HepG2 (cell line): ENCODE results near the gene TRPC1. TPM values are rescaled to one million over a fixed set of nuclear protein-coding genes. Genes with fewer than 3 reads are reported as not detected.

Experiments
- ATAC-seq: fragments of 200-7000 bp; cut with Tn5 transposase; 3 replicates; pipeline ENCODE4 v1.9.1; 2020; ENCODE audit warnings: mild to moderate bottlenecking, moderate library complexity
- BruUV-seq: library from RNA; stranded (reverse); fragments of 400-500 nt; replicated peaks from 2 replicates; lab custom pipeline; 2021; lab: Mats Ljungman, UMichigan
- CTCF ChIA-PET: fragments of 300-600 bp; formaldehyde crosslinking; extraction: SDS; loops from one replicate; lab custom pipeline; 2021; ENCODE audit warnings: low total read pairs, inconsistent platforms, low intra/inter-chr PET ratio; lab: Yijun Ruan, JAX
- POLR2A ChIA-PET: fragments of 350-600 bp; sonication (Branson Sonifier 250); formaldehyde crosslinking; loops from one replicate; lab custom pipeline; 2020; ENCODE audit warnings: antibody characterized with exemption, inconsistent platforms; lab: Yijun Ruan, JAX
- DNase-seq: peaks from one replicate; pipeline ENCODE4 v3.0.0-alpha.2; 2015; ENCODE audit warnings: low spot score
- FAIRE-seq: peaks from 3 replicates; lab custom pipeline; 2011; peaks lifted over from hg19 to GRCh38; lab: Jason Lieb, UNC
- H2AFZ ChIP-seq: one replicate; pipeline ENCODE4 v1.6.1; 2011; ENCODE audit warnings: low read length, inconsistent platforms
- H3K27ac ChIP-seq: fragments of 300-600 bp; 3 replicates; pipeline ENCODE4 v1.8.0; 2011; ENCODE audit warnings: mixed run types, mild to moderate bottlenecking, mixed read lengths, low read length, inconsistent platforms; ENCODE audit not compliant: insufficient read depth; ENCODE audit errors: extremely low read length
- H3K27me3 ChIP-seq, 2 experiments: fragments of 200-600 bp in 1 of 2; 2 replicates in 1 of 2; 3 replicates in 1 of 2; pipeline versions ENCODE4 v1.6.0 to v1.8.0; 2011; ENCODE audit warnings: low read length in 2 of 2, mild to moderate bottlenecking in 2 of 2, moderate library complexity in 2 of 2, inconsistent platforms in 1 of 2; ENCODE audit not compliant: insufficient read depth in 2 of 2, control insufficient read depth in 1 of 2
- H3K36me3 ChIP-seq, 2 experiments: fragments of 200-600 bp in 1 of 2; replicated peaks in 1 of 2; 2 replicates in 1 of 2; 3 replicates in 1 of 2; pipeline versions ENCODE4 v1.5.1 to v1.8.0; 2011; ENCODE audit warnings: low read length in 2 of 2, inconsistent platforms in 1 of 2; ENCODE audit not compliant: insufficient read depth in 2 of 2, control insufficient read depth in 1 of 2
- H3K4me1 ChIP-seq: 2 replicates; pipeline ENCODE4 v1.5.1; 2012; ENCODE audit warnings: low read length, inconsistent platforms; ENCODE audit not compliant: insufficient read depth
- H3K4me2 ChIP-seq: 2 replicates; pipeline ENCODE4 v1.6.0; 2011; ENCODE audit warnings: low read depth, low read length, inconsistent platforms
- H3K4me3 ChIP-seq, 3 experiments: fragments of 200-600 bp in 1 of 3; sonication (generic), shearing (Covaris generic) in 1 of 3; replicated peaks in 1 of 3; 2 replicates each; pipeline ENCODE4 v1.5.1; 2011 to 2016; ENCODE audit warnings: low read length in 3 of 3, inconsistent platforms in 2 of 3, low read depth in 2 of 3, mild to moderate bottlenecking in 2 of 3, control low read depth in 1 of 3, mixed read lengths in 1 of 3; ENCODE audit not compliant: insufficient read depth in 1 of 3
- H3K79me2 ChIP-seq: one replicate; pipeline ENCODE4 v1.6.1; 2011; ENCODE audit warnings: low read length, inconsistent platforms; ENCODE audit not compliant: insufficient read depth
- H3K9ac ChIP-seq: 2 replicates; pipeline ENCODE4 v1.6.0; 2011; ENCODE audit warnings: mild to moderate bottlenecking, low read depth, low read length, inconsistent platforms; ENCODE audit not compliant: insufficient read depth
- H3K9me3 ChIP-seq: 2 replicates; pipeline ENCODE4 v1.5.1; 2012; ENCODE audit warnings: mild to moderate bottlenecking, low read length
- H4K20me1 ChIP-seq: 2 replicates; pipeline ENCODE4 v1.6.0; 2011; ENCODE audit warnings: inconsistent platforms, mild to moderate bottlenecking, low read length, moderate library complexity; ENCODE audit not compliant: insufficient read depth
- AGO1 ChIP-seq: fragments of 200-400 bp; formaldehyde crosslinking; IDR thresholded peaks from 2 replicates; pipeline ENCODE4 v1.6.1; 2017; ENCODE audit warnings: mild to moderate bottlenecking, low read depth, low read length, moderate library complexity; ENCODE audit not compliant: poor library complexity, severe bottlenecking
- MED8 ChIP-seq: sonication (generic); formaldehyde crosslinking; IDR thresholded peaks from 2 replicates; pipeline ENCODE4 v1.8.1; 2023; ENCODE audit warnings: mild to moderate bottlenecking, missing genetic modification reagents; ENCODE audit not compliant: insufficient replicate concordance
- ZNF652 ChIP-seq: IDR thresholded peaks from 2 replicates; pipeline ENCODE4 v1.6.1; 2016; ENCODE audit warnings: low read depth, borderline replicate concordance
- WGBS: methylation state at CpG from one replicate; pipeline ENCODE4 v1.1.6; 2017; ENCODE audit warnings: low lambda C conversion rate; 5-methylcytosine and 5-hydroxymethylcytosine counted together
- in situ Hi-C: cut with HindIII; loops from 2 replicates; pipeline ENCODE4 v1.10.0; 2017; ENCODE audit warnings: low pct_unique_long_range_greater_than_20kb; ENCODE audit not compliant: extremely low pct_ligation_motif_present
- intact Hi-C: fragments of 100-400 bp; cut with micrococcal nuclease; formaldehyde crosslinking; loops from one replicate; pipeline ENCODE4 v1.10.0; 2022; ENCODE audit not compliant: unreplicated experiment
- polyA plus RNA-seq, 8 experiments: library from polyadenylated mRNA; depleted of rRNA in 3 of 8; stranded (reverse) in 7 of 8; unstranded in 1 of 8; fragments of >200 nt; fragmentation: Illumina TruSeq in 4 of 8; extraction: Trizol in 4 of 8; gene quantifications; 2 replicates each; pipeline versions ENCODE4 v1.2.1 to v1.2.3, GENCODE V29; 2011 to 2016; ENCODE audit warnings: low read depth in 4 of 8, missing spikeins in 1 of 8, mixed read lengths in 1 of 8; ENCODE audit not compliant: insufficient read depth in 1 of 8
- total RNA-seq, 5 experiments: library from RNA; depleted of rRNA; stranded (reverse); fragments of >200 nt; fragmentation: Illumina TruSeq; extraction: Trizol; gene quantifications; 2 replicates each; pipeline ENCODE4 v1.2.3, GENCODE V29; 2016; ENCODE audit warnings: low read depth in 1 of 5
- TF ChIP-seq, protein P1 (sequence below): IDR thresholded peaks from 2 replicates; pipeline ENCODE4 v1.6.1; 2016; ENCODE audit warnings: missing compliant biosample characterization, missing genetic modification reagents, borderline replicate concordance
- TF ChIP-seq, protein P2 (sequence below): IDR thresholded peaks from 2 replicates; pipeline ENCODE4 v1.6.1; 2016; ENCODE audit warnings: low read depth, missing genetic modification reagents, missing compliant biosample characterization
- TF ChIP-seq, protein P3 (sequence below): sonication (generic); formaldehyde crosslinking; IDR thresholded peaks from 2 replicates; pipeline ENCODE4 v1.4.0; 2020; ENCODE audit warnings: missing genetic modification reagents, borderline replicate concordance
- TF ChIP-seq, protein P4 (sequence below): sonication (generic); formaldehyde crosslinking; IDR thresholded peaks from 2 replicates; pipeline ENCODE4 v1.5.0; 2020; ENCODE audit warnings: mild to moderate bottlenecking, missing genetic modification reagents

Gene TRPC1
- total and polyA plus RNA-seq, 2 of the 13 experiments (the other 11 are each of a cell fraction or from before 2014, with no cell fraction given), result 10.8 to 13.1 TPM

DNA sequence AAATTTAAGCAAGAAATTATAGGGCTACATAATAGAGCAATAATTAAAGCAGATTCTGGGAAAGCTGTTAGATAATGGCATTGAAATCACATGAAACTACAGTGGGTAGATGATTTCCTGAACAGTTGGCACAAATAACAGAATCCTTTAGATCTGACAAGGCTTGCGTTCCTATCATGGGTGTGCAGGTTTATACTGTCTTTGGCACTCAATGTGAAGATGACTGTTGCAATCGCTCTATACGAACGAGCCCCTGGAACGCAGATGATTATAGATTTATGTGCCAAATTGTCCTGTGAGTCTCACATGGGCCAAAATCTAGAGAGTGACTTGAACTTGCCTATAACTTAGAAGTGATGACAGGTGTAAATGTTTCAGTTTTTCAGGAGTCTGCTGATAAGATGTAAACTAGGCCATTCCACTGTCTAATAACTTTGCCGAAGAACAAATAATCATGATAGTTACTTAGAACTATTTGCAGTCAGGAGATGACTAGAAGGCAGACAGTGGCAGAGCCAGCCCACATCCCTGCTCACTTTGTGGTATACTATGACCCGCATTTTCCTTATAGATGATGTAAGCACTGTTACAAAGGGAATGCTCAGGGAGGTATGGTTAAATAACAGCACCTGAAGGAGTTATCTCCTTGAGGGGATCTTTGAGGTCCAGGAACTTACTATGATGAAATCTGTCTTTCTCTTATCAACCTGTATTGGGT lies 30.5 kb upstream of the TRPC1 start:
- ATAC-seq, result no peak
- Histone ChIP-seq H2AFZ (no peak overlapping the region), H3K27me3 (no peaks in the 10 kb centered on the region), H3K4me2 (no peak overlapping the region), H4K20me1 (no peaks in the 10 kb centered on the region), H3K4me3 (no peak overlapping the region), H3K36me3 (0 out of 5 replicates have a peak, but pooled peaks cover 0 to 5% of the 10 kb centered on the region in 2 experiments), H3K79me2 (no peaks in the 10 kb centered on the region), H3K4me1 (no peaks in the 10 kb centered on the region), H3K9me3 (no peaks in the 10 kb centered on the region), H3K9ac (no peak overlapping the region), H3K27ac (no peak overlapping the region)
- ChIA-PET POLR2A (no interaction called here), CTCF (no interaction called here)
- no TSS peak for BruUV-seq
- DNase-seq, result no peak
- intact Hi-C loops (no loop called here), in situ Hi-C loops (no loop called here)
- no peak for FAIRE-seq
- 86% methylated on average over 7 of the region's 7 CpGs for WGBS
- TF ChIP-seq, protein P1, sequence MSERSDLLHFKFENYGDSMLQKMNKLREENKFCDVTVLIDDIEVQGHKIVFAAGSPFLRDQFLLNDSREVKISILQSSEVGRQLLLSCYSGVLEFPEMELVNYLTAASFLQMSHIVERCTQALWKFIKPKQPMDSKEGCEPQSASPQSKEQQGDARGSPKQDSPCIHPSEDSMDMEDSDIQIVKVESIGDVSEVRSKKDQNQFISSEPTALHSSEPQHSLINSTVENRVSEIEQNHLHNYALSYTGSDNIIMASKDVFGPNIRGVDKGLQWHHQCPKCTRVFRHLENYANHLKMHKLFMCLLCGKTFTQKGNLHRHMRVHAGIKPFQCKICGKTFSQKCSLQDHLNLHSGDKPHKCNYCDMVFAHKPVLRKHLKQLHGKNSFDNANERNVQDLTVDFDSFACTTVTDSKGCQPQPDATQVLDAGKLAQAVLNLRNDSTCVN, result no peak
- TF ChIP-seq, protein P2, sequence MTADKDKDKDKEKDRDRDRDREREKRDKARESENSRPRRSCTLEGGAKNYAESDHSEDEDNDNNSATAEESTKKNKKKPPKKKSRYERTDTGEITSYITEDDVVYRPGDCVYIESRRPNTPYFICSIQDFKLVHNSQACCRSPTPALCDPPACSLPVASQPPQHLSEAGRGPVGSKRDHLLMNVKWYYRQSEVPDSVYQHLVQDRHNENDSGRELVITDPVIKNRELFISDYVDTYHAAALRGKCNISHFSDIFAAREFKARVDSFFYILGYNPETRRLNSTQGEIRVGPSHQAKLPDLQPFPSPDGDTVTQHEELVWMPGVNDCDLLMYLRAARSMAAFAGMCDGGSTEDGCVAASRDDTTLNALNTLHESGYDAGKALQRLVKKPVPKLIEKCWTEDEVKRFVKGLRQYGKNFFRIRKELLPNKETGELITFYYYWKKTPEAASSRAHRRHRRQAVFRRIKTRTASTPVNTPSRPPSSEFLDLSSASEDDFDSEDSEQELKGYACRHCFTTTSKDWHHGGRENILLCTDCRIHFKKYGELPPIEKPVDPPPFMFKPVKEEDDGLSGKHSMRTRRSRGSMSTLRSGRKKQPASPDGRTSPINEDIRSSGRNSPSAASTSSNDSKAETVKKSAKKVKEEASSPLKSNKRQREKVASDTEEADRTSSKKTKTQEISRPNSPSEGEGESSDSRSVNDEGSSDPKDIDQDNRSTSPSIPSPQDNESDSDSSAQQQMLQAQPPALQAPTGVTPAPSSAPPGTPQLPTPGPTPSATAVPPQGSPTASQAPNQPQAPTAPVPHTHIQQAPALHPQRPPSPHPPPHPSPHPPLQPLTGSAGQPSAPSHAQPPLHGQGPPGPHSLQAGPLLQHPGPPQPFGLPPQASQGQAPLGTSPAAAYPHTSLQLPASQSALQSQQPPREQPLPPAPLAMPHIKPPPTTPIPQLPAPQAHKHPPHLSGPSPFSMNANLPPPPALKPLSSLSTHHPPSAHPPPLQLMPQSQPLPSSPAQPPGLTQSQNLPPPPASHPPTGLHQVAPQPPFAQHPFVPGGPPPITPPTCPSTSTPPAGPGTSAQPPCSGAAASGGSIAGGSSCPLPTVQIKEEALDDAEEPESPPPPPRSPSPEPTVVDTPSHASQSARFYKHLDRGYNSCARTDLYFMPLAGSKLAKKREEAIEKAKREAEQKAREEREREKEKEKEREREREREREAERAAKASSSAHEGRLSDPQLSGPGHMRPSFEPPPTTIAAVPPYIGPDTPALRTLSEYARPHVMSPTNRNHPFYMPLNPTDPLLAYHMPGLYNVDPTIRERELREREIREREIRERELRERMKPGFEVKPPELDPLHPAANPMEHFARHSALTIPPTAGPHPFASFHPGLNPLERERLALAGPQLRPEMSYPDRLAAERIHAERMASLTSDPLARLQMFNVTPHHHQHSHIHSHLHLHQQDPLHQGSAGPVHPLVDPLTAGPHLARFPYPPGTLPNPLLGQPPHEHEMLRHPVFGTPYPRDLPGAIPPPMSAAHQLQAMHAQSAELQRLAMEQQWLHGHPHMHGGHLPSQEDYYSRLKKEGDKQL (CRISPR knock-in tag), result no peak
- TF ChIP-seq MED8 (CRISPR knock-in tag) (no peak), ZNF652 (CRISPR knock-in tag) (no peak), AGO1 (no peak)
- TF ChIP-seq, protein P3, sequence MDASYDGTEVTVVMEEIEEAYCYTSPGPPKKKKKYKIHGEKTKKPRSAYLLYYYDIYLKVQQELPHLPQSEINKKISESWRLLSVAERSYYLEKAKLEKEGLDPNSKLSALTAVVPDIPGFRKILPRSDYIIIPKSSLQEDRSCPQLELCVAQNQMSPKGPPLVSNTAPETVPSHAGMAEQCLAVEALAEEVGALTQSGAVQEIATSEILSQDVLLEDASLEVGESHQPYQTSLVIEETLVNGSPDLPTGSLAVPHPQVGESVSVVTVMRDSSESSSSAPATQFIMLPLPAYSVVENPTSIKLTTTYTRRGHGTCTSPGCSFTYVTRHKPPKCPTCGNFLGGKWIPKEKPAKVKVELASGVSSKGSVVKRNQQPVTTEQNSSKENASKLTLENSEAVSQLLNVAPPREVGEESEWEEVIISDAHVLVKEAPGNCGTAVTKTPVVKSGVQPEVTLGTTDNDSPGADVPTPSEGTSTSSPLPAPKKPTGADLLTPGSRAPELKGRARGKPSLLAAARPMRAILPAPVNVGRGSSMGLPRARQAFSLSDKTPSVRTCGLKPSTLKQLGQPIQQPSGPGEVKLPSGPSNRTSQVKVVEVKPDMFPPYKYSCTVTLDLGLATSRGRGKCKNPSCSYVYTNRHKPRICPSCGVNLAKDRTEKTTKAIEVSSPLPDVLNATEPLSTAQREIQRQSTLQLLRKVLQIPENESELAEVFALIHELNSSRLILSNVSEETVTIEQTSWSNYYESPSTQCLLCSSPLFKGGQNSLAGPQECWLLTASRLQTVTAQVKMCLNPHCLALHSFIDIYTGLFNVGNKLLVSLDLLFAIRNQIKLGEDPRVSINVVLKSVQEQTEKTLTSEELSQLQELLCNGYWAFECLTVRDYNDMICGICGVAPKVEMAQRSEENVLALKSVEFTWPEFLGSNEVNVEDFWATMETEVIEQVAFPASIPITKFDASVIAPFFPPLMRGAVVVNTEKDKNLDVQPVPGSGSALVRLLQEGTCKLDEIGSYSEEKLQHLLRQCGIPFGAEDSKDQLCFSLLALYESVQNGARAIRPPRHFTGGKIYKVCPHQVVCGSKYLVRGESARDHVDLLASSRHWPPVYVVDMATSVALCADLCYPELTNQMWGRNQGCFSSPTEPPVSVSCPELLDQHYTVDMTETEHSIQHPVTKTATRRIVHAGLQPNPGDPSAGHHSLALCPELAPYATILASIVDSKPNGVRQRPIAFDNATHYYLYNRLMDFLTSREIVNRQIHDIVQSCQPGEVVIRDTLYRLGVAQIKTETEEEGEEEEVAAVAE (CRISPR knock-in tag), result no peak
- TF ChIP-seq, protein P4, sequence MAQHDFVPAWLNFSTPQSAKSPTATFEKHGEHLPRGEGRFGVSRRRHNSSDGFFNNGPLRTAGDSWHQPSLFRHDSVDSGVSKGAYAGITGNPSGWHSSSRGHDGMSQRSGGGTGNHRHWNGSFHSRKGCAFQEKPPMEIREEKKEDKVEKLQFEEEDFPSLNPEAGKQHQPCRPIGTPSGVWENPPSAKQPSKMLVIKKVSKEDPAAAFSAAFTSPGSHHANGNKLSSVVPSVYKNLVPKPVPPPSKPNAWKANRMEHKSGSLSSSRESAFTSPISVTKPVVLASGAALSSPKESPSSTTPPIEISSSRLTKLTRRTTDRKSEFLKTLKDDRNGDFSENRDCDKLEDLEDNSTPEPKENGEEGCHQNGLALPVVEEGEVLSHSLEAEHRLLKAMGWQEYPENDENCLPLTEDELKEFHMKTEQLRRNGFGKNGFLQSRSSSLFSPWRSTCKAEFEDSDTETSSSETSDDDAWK (CRISPR knock-in tag), result no peak
